Ishikawa (cell line): ENCODE data around the gene CDH23.

ENCODE experiments used
- CEBPB ChIP-seq: IDR thresholded peaks from 2 replicates; pipeline ENCODE4 v1.6.1; 2012
- CREB1 ChIP-seq: IDR thresholded peaks from 2 replicates; pipeline ENCODE4 v1.6.1; 2012; ENCODE audit warnings: low read depth
- EGR1 ChIP-seq: IDR thresholded peaks from 2 replicates; pipeline ENCODE4 v1.6.1; 2012
- EP300 ChIP-seq: IDR thresholded peaks from 2 replicates; pipeline ENCODE4 v1.6.1; 2012; ENCODE audit warnings: borderline replicate concordance
- FOXM1 ChIP-seq: IDR thresholded peaks from 2 replicates; pipeline ENCODE4 v1.6.1; 2012; ENCODE audit warnings: low read depth, borderline replicate concordance
- NFIC ChIP-seq: IDR thresholded peaks from 2 replicates; pipeline ENCODE4 v1.6.1; 2012
- RAD21 ChIP-seq: IDR thresholded peaks from 2 replicates; pipeline ENCODE4 v1.6.1; 2012; ENCODE audit warnings: low read depth
- TAF1 ChIP-seq: IDR thresholded peaks from 2 replicates; pipeline ENCODE4 v1.6.1; 2012; ENCODE audit warnings: low read depth, mild to moderate bottlenecking
- TCF12 ChIP-seq: IDR thresholded peaks from 2 replicates; pipeline ENCODE4 v1.6.1; 2012; ENCODE audit warnings: low read depth
- TEAD4 ChIP-seq: IDR thresholded peaks from 2 replicates; pipeline ENCODE4 v1.6.1; 2012
- YY1 ChIP-seq: IDR thresholded peaks from 2 replicates; pipeline ENCODE4 v1.6.1; 2012; ENCODE audit warnings: low read depth
- ZBTB7A ChIP-seq: IDR thresholded peaks from 2 replicates; pipeline ENCODE4 v1.6.1; 2012; ENCODE audit warnings: low read depth
- TF ChIP-seq, protein P1 (sequence below): IDR thresholded peaks from 2 replicates; pipeline ENCODE4 v1.6.1; 2012
- TF ChIP-seq, protein P2 (sequence below): IDR thresholded peaks from 2 replicates; pipeline ENCODE4 v1.6.1; 2012; ENCODE audit warnings: low read depth, mild to moderate bottlenecking
- TF ChIP-seq, protein P3 (sequence below): IDR thresholded peaks from 2 replicates; pipeline ENCODE4 v1.6.1; 2012

CDH23 gene

DNA sequence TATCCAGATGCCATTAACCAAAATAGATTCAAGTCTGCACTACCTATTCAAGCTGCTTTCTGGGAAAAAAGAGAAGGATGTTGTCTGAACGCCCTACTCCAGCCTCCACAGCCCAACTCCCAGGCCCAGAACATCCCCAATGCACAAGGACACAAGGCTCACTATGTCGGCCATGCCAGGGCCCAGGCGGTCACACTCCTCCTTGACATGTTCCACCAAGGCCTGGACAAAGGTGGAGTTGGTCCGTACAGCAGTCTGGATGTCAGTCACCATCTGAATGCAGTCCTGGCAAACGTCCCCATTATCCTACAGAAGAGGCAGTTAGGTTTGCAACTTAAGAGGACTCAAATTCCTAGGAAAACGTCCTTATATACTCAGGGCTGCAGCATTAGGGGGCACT is 431.1 kb downstream of the CDH23 start:
- TF ChIP-seq EP300 (no peak), YY1 (no peak), TEAD4 (no peak), NFIC (no peak), CREB1 (no peak), RAD21 (no peak), TCF12 (no peak), TAF1 (no peak), CEBPB (no peak), EGR1 (no peak), FOXM1 (no peak)
- TF ChIP-seq, protein P1, sequence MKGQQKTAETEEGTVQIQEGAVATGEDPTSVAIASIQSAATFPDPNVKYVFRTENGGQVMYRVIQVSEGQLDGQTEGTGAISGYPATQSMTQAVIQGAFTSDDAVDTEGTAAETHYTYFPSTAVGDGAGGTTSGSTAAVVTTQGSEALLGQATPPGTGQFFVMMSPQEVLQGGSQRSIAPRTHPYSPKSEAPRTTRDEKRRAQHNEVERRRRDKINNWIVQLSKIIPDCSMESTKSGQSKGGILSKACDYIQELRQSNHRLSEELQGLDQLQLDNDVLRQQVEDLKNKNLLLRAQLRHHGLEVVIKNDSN = no peak
- TF ChIP-seq, protein P2, sequence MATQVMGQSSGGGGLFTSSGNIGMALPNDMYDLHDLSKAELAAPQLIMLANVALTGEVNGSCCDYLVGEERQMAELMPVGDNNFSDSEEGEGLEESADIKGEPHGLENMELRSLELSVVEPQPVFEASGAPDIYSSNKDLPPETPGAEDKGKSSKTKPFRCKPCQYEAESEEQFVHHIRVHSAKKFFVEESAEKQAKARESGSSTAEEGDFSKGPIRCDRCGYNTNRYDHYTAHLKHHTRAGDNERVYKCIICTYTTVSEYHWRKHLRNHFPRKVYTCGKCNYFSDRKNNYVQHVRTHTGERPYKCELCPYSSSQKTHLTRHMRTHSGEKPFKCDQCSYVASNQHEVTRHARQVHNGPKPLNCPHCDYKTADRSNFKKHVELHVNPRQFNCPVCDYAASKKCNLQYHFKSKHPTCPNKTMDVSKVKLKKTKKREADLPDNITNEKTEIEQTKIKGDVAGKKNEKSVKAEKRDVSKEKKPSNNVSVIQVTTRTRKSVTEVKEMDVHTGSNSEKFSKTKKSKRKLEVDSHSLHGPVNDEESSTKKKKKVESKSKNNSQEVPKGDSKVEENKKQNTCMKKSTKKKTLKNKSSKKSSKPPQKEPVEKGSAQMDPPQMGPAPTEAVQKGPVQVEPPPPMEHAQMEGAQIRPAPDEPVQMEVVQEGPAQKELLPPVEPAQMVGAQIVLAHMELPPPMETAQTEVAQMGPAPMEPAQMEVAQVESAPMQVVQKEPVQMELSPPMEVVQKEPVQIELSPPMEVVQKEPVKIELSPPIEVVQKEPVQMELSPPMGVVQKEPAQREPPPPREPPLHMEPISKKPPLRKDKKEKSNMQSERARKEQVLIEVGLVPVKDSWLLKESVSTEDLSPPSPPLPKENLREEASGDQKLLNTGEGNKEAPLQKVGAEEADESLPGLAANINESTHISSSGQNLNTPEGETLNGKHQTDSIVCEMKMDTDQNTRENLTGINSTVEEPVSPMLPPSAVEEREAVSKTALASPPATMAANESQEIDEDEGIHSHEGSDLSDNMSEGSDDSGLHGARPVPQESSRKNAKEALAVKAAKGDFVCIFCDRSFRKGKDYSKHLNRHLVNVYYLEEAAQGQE = no peak
- TF ChIP-seq, protein P3, sequence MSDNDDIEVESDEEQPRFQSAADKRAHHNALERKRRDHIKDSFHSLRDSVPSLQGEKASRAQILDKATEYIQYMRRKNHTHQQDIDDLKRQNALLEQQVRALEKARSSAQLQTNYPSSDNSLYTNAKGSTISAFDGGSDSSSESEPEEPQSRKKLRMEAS = no peak

DNA sequence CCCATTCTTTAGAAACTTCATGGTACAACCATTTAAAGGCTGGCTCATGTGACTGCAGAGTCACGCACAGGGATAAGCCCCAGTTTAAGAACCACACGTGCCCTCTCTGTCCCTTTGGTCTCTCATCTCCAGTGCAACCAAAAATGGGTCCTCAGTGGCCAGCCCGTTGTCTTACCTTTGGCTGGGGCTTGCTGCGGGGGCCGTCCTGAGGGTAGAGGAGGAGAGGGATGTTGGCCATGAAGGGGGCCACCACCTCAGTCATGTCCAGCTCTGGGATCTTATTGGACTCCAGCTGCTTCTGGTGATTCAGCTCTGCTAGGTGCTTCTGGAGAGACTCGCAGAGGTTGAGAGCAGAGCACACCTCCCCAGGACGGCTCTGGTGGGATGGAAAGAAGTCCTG is 432.0 kb downstream of the CDH23 start:
- TF ChIP-seq NFIC (no peak), EP300 (no peak), FOXM1 (no peak), TEAD4 (no peak), ZBTB7A (no peak), TAF1 (no peak), TCF12 (no peak), YY1 (no peak), RAD21 (no peak), CREB1 (no peak), CEBPB (no peak), EGR1 (no peak)
- TF ChIP-seq, protein P3 = no peak
- TF ChIP-seq, protein P1 = no peak
- TF ChIP-seq, protein P2 = no peak

DNA sequence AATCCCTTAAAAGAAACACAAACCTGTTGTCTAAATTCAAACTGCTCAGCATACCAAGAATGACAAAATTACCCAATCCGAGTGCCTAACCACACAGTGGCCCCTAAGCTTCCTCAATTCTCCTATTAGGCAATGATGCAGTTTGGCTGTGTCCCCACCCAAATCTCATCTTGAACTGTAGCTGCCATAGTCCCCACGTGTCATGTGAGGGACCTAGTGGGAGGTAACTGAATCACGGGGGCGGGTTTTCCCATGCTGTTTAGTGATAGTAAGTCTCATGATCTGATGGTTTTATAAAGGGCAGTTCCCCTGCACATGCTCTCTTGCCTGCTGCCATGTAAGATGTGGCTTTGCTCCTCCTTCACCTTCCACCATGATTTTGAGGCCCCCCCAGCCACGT is 432.5 kb downstream of the CDH23 start:
- TF ChIP-seq TAF1 (no peak), YY1 (no peak), FOXM1 (no peak), CREB1 (no peak), NFIC (no peak), ZBTB7A (no peak), TCF12 (no peak), EGR1 (no peak), RAD21 (no peak), EP300 (no peak), CEBPB (no peak), TEAD4 (no peak)
- TF ChIP-seq, protein P2 = no peak
- TF ChIP-seq, protein P3 = no peak
- TF ChIP-seq, protein P1 = no peak

DNA sequence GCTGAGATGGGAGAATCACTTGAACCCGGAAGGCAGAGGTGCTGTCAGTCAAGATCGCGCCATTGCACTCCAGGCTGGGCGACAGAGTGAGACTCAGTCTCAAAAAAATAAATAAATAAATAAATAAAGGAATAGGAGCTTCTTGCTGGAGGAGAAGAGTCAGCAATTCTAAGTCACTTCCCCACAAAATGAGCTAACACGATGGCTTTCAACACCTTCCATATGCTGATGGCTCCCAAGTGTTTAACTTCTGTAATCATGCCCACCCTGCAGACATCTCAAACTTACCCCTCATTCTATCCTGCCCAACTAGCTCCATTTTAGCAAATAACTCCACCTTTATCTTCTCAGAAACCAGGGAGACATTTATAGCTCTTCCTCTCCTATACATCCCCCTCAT is 433.2 kb downstream of the CDH23 start:
- no peak for TF ChIP-seq CEBPB
- no peak for TF ChIP-seq FOXM1
- TF ChIP-seq NFIC = no peak
- TF ChIP-seq ZBTB7A = no peak
- TF ChIP-seq, protein P3 = no peak
- TF ChIP-seq CREB1 = no peak
- no peak for TF ChIP-seq TCF12
- TF ChIP-seq, protein P1 = no peak
- TF ChIP-seq TEAD4 = no peak
- TF ChIP-seq TAF1 = no peak
- TF ChIP-seq YY1 = no peak
- no peak for TF ChIP-seq RAD21
- TF ChIP-seq, protein P2 = no peak
